K562 (cell line): ENCODE measurements around the gene FTO. TPM values are rescaled to one million over a fixed set of nuclear protein-coding genes. Genes with fewer than 3 reads are reported as not detected.

Source experiments
- CHD2 ChIP-seq: IDR thresholded peaks from 2 replicates; pipeline ENCODE4 v1.6.1; 2011; ENCODE audit warnings: low read depth, low read length
- CXXC5 ChIP-seq: fragments of 250-450 bp; sonication (Bioruptor Pico); IDR thresholded peaks from 2 replicates; pipeline ENCODE4 v1.8.0; 2022; ENCODE audit warnings: inconsistent platforms, mild to moderate bottlenecking, moderate library complexity
- E2F5 ChIP-seq: sonication (generic); formaldehyde crosslinking; IDR thresholded peaks from 2 replicates; pipeline ENCODE4 v1.8.0; 2022; ENCODE audit warnings: mild to moderate bottlenecking, missing genetic modification reagents
- ETV6 ChIP-seq, 3 experiments: fragments of 150-350 bp in 1 of 3; sonication (generic) in 1 of 3; formaldehyde crosslinking in 1 of 3; IDR thresholded peaks; 2 replicates each; pipeline versions ENCODE4 v1.6.1 to v1.8.0; 2014 to 2022; ENCODE audit warnings: borderline replicate concordance in 2 of 3, low read depth in 2 of 3, antibody characterized with exemption in 1 of 3, low read length in 1 of 3, mild to moderate bottlenecking in 1 of 3, missing genetic modification reagents in 1 of 3
- MEIS2 ChIP-seq: fragments of 450-650 bp; IDR thresholded peaks from 2 replicates; pipeline ENCODE4 v1.6.1; 2014; ENCODE audit warnings: mild to moderate bottlenecking; ENCODE audit not compliant: partially characterized antibody
- NFYB ChIP-seq: IDR thresholded peaks from 2 replicates; pipeline ENCODE4 v1.6.1; 2011; ENCODE audit warnings: mild to moderate bottlenecking, moderate library complexity; ENCODE audit not compliant: insufficient read length; ENCODE audit errors: extremely low read depth
- PTTG1 ChIP-seq: fragments of 450-650 bp; IDR thresholded peaks from 2 replicates; pipeline ENCODE4 v1.6.1; 2016; ENCODE audit warnings: low read depth, mild to moderate bottlenecking, missing genetic modification characterization, missing compliant biosample characterization
- RAD21 ChIP-seq, 2 experiments: fragments of 250-450 bp in 1 of 2; fragments of 450-650 bp in 1 of 2; sonication (Bioruptor Pico) in 1 of 2; formaldehyde crosslinking in 1 of 2; IDR thresholded peaks in 1 of 2; conservative IDR thresholded peaks in 1 of 2; 2 replicates each; pipeline versions ENCODE4 v1.4.0 to v1.8.0; 2020 to 2022; ENCODE audit warnings: mild to moderate bottlenecking in 2 of 2, moderate library complexity in 1 of 2
- TFE3 ChIP-seq: fragments of 450-650 bp; formaldehyde crosslinking; IDR thresholded peaks from 2 replicates; pipeline ENCODE4 v1.4.0; 2020; ENCODE audit warnings: mild to moderate bottlenecking, mixed read lengths
- USF2 ChIP-seq: sonication (generic); formaldehyde crosslinking; IDR thresholded peaks from 2 replicates; pipeline ENCODE4 v1.5.0; 2020; ENCODE audit warnings: missing genetic modification reagents
- ZNF57 ChIP-seq: fragments of 450-650 bp; formaldehyde crosslinking; IDR thresholded peaks from 2 replicates; pipeline ENCODE4 v1.4.0; 2020; ENCODE audit warnings: mild to moderate bottlenecking, moderate library complexity
- polyA plus RNA-seq, 8 experiments: library from polyadenylated mRNA; depleted of rRNA in 4 of 8; stranded (reverse) in 5 of 8; unstranded in 3 of 8; fragments of >200 nt; fragmentation: Nextera tagmentation in 2 of 8; fragmentation: Illumina TruSeq in 1 of 8; extraction: Ambion mirVana in 2 of 8; extraction: Trizol in 1 of 8; gene quantifications; 2 replicates each; pipeline versions ENCODE4 v1.2.1 to v1.2.3, GENCODE V29; 2011 to 2014; ENCODE audit warnings: inconsistent platforms in 1 of 8, missing spikeins in 1 of 8
- total RNA-seq, 7 experiments: library from RNA; depleted of rRNA in 6 of 7; stranded (reverse); fragments of >200 nt in 6 of 7; fragmentation: Illumina TruSeq in 2 of 7; extraction: Trizol in 2 of 7; gene quantifications; 2 replicates each; pipeline versions ENCODE4 v1.2.1 to v1.2.3, GENCODE V29; 2011 to 2021; ENCODE audit warnings: low replicate concordance in 1 of 7

FTO gene
- total and polyA plus RNA-seq, 9 of the 15 experiments (the other 6 are each of a cell fraction or from before 2014, with no cell fraction given), result 11.3 to 27.7 (median 25.5) TPM

DNA sequence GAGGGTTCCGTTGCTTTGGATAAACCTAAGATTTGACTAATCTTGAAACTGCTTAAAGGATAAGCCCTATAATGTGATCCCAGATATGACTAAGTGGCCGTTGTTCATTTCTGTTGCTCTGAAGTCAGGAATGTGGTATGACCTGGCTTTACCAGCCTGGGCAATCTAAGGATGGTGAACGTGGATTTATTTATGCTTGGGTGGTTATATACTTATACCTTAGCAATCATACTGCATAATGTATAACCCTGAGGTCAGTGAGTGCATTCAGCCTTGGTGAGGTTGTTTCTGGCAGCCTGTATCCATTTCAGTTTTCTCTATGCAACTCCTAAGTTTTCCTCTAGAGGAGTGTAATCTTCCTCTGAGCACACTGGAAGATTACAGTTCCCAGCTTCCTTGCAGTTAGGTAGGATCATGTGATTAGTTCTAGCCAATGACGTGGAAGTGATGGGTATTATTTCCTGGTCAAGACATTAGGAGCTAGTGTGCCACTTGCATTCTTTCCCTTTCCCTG lies 41.9 kb downstream of the FTO start (continued):
- no peak for TF ChIP-seq MEIS2
- TF ChIP-seq RAD21 (CRISPR knock-in tag; conservative IDR thresholded peaks at IDR 0.05 in 1 of 2, IDR thresholded peaks at IDR 0.05 in 1 of 2), result 0 out of 4 replicates have a peak, but pooled peaks of 1 of the 2 experiments have one; percentile 7
- peak; percentile 71 for TF ChIP-seq USF2 (CRISPR knock-in tag)
- TF ChIP-seq TFE3 (CRISPR knock-in tag), result peak; percentile 49
- peak; percentile 75 for TF ChIP-seq NFYB
- no peak for TF ChIP-seq CXXC5
- TF ChIP-seq E2F5 (CRISPR knock-in tag), result no peak
- no peak for TF ChIP-seq ETV6 (IDR thresholded peaks at IDR 0.05; ENCODE audit: borderline replicate concordance in 1 of 2, low read depth in 2 of 2, low read length in 1 of 2)
- no peak for TF ChIP-seq ETV6 (CRISPR knock-in tag; IDR thresholded peaks at IDR 0.05; ENCODE audit: borderline replicate concordance)
- no peak for TF ChIP-seq ZNF57 (CRISPR knock-in tag)
- no peak for TF ChIP-seq PTTG1 (tag)
- no peak for TF ChIP-seq CHD2
